Glomerular visceral epithelial cell (primary cell): ENCODE data around the gene PROB1.
A peak's percentile ranks its signal among the peaks of the same experiment; 100 is the strongest.
"Not testable (repeated sequence)": the region's sequence is repeated elsewhere in the genome, so short reads cannot be mapped to it uniquely, and the experiment has no call there.

Experiments
- DNase-seq: peaks from one replicate; pipeline ENCODE4 v3.0.0-alpha.2; 2016; ENCODE audit errors: extremely low spot score

The PROB1 gene

GRCh38 chr5:139413153-139413552 is 18.2 kb upstream of the PROB1 start:
- no peak for DNase-seq

GRCh38 chr5:139410993-139411828 is 16.3 kb upstream of the PROB1 start:
- DNase-seq, result no peak

GRCh38 chr5:139410121-139410992 is 15.5 kb upstream of the PROB1 start:
- DNase-seq, result no peak

- not testable (repeated sequence) for DNase-seq
These were observed 14.2 kb upstream of the PROB1 start for GRCh38 chr5:139409116-139409515.

- no peak for DNase-seq
These were observed 13.3 kb upstream of the PROB1 start for GRCh38 chr5:139408191-139408590.

GRCh38 chr5:139407517-139407916 is 12.6 kb upstream of the PROB1 start:
- DNase-seq, result no peak

- no peak for DNase-seq
These were observed 12.1 kb upstream of the PROB1 start for GRCh38 chr5:139406963-139407362.

GRCh38 chr5:139404484-139404840 is 9.6 kb upstream of the PROB1 start:
- DNase-seq, result no peak

GRCh38 chr5:139403787-139404483 is 9.0 kb upstream of the PROB1 start, which contains the start of gene SPATA24:
TSS of gene SPATA24 (minus strand) at chr5:139404089. CDS start at chr5:139404060, 29 bp downstream.
- DNase-seq, result peak; percentile 97

GRCh38 chr5:139403418-139403786 is 8.5 kb upstream of the PROB1 start:
- no peak for DNase-seq

GRCh38 chr5:139402561-139403158 is 7.8 kb upstream of the PROB1 start:
- peak; percentile 31 for DNase-seq

- no peak for DNase-seq
These were observed 6.6 kb upstream of the PROB1 start for GRCh38 chr5:139401546-139401945.

GRCh38 chr5:139399501-139400121 is 4.7 kb upstream of the PROB1 start:
- no peak for DNase-seq

GRCh38 chr5:139397921-139398320 is 3.0 kb upstream of the PROB1 start:
- DNase-seq, result no peak

GRCh38 chr5:139396691-139397090 is 1.8 kb upstream of the PROB1 start:
- DNase-seq, result no peak

- DNase-seq, result peak; percentile 32
These were observed 1.1 kb upstream of the PROB1 start for GRCh38 chr5:139395844-139396640.

- no peak for DNase-seq
These were observed 716 bp downstream of the PROB1 start for GRCh38 chr5:139394123-139394653.

GRCh38 chr5:139393497-139394122 is 1.3 kb downstream of the PROB1 start:
- DNase-seq, result no peak

GRCh38 chr5:139392678-139393496 is 2.0 kb downstream of the PROB1 start:
- no peak for DNase-seq
